ENCODE measurements around the gene CREBL2.
"Not testable (repeated sequence)": the region's sequence is repeated elsewhere in the genome, so short reads cannot be mapped to it uniquely, and the experiment has no call there.

CREBL2 gene

GRCh38 chr12:12598864-12599263, 12.8 kb upstream of the CREBL2 start:
- no peak for DNase-seq

- DNase-seq, result no peak
These were observed 11.7 kb upstream of the CREBL2 start for GRCh38 chr12:12599750-12600643.

DNA sequence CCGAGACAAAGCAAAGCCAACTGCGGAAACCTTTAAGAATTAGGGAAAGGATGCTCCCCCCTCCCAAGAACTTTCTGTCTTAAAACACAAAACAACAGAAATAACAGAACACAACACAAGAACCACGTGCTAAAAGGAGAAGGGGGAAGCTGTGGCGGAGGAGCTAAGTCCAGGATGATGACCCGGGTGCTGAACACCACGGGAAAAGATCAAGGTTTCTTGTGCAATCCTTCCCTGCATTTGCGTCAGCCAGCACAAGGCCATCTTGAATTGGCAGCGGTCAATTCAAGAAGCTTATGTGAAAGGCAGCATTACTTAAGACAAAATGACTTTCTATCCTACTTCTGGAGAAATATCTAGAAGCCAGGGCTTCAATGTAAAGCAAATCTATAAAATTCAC, 11.0 kb upstream of the CREBL2 start:
- DNase-seq, result no peak

- no peak for DNase-seq
These were observed 6.9 kb upstream of the CREBL2 start for GRCh38 chr12:12604740-12605139.

- DNase-seq, result no peak
These were observed 4.7 kb upstream of the CREBL2 start for GRCh38 chr12:12606781-12607589.

- DNase-seq, result no peak
These were observed 3.1 kb upstream of the CREBL2 start for GRCh38 chr12:12608557-12608957.

- DNase-seq, result no peak
These were observed 2.0 kb upstream of the CREBL2 start for GRCh38 chr12:12609692-12610091.

DNA sequence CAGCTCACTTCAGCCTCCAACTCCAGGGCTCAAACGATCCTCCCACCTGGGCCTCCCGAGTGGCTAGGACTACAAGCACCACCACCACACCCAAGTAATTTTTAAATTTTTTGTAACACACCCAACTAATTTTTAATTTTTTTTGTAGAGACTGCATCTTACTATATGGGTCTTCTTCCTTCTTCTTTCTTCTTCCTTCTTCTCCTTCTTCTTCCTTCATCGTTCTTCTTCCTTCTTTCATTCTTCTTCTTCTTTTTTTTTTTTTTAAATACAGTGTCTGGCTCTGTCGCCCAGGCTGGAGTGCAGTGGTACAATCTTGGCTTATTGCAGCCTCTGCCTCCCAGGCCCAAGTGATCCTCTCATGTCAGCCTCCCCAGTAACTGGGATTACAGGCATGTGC, 965 bp upstream of the CREBL2 start:
- DNase-seq, result no peak

DNA sequence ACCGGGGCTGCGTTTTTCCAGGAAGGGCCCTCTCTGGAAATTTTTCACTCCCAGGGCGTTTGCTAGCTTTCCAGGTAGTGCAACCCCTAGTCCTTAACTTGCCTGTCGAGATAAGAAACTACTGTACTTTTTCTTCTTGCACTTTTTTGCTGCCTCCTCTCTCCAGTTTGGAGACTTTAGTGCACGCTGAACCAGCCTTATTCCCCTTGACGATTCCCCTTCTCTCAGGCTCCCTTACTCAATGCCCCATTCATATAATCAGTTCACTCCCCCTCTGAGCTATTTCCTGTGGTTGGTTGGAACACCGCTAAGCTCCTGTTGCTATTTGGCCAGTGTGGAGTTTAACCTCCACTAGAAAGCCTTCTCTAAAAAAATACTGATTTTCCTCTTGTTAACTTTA, 682 bp downstream of the CREBL2 start:
- DNase-seq, result no peak

GRCh38 chr12:12613344-12613743, 1.7 kb downstream of the CREBL2 start:
- no peak for DNase-seq

- DNase-seq, result no peak
These were observed 2.7 kb downstream of the CREBL2 start for GRCh38 chr12:12614342-12614741.

- DNase-seq, result peak in 1 of 2 experiments; percentile 20
These were observed 5.0 kb downstream of the CREBL2 start for GRCh38 chr12:12616512-12617310.

DNA sequence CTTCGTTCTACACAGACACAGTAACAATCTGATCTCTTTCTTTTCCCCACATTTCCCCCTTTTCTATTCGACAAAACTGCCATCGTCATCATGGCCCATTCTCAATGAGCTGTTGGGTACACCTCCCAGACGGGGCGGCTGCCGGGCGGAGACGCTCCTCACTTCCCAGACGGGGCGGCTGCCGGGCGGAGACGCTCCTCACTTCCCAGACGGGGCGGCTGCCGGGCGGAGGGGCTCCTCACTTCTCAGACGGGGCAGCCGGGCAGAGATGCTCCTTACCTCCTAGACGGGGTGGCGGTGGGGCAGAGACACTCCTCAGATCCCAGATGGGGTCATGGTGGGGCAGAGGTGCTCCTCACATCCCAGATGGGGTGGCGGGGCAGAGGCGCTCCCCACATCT, 6.4 kb downstream of the CREBL2 start:
- DNase-seq, result not testable (repeated sequence)

GRCh38 chr12:12620730-12621315, 9.1 kb downstream of the CREBL2 start:
- DNase-seq, result peak in 1 of 2 experiments; percentile 77

DNA sequence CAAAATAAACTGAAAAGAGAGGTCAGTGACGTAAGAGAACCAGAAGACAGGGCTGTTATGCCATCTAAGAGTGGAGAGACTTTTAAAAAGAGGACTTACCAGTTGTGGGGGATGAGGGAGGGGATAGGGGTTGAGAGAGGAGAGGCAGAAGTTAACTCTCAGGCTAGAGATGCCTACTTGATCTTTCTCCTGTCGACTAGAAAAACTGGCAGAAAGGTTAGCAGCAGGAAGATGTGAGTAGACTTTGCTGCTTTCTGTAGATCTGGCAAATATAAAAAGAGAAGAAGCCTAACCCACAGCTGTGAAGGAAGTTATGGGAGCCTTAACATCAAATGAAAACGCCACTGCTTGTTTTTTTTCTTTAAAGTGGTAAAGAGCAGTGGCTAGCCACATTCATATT, 10.7 kb downstream of the CREBL2 start:
- no peak for DNase-seq

- DNase-seq, result no peak
These were observed 12.9 kb downstream of the CREBL2 start for GRCh38 chr12:12624498-12624992.

GRCh38 chr12:12626471-12626870, 14.8 kb downstream of the CREBL2 start:
- DNase-seq, result no peak

DNA sequence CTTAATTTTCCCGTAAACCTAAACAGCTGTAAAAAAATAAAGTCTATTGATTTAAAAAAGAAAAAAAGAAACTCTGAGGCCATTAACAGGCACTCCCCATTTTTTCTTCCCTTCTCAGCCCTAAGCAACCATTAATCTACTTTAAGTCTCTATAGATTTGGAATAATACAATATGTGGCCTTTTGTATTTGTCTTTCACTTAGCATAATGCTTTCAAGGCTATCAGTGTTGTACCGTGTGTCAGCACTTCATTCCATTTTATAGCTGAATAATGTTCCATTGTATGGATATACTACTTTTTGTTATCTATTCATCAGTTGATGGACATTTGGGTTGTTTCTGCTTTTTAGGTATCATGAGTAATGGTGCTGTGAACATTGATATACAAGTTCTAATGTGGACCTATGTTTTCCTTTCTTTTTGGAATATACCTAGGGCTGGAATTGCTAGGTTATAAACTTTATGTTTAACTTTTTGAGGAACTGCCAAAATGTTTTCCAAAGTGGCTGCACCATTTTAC, 15.7 kb downstream of the CREBL2 start:
- no peak for DNase-seq

- no peak for DNase-seq
These were observed 16.3 kb downstream of the CREBL2 start for GRCh38 chr12:12628013-12628412.

DNA sequence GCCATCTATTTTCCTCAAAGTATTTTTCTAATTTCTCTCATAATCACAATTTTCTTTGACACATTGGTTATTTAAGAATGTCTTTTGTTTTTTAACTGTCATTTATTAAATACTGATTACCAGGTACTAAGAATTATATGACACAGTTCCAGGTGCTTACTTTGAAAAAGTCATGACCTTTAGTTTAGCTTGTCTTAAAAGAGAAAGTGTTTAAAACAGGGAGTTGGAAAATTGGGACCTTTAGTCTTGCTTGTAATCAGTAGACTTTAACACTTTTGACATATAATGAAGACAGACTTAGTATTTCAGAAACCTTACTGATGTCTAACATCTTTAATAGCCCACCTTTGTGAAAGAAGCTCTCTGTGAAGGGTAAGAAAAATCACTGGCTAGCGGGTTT, 19.2 kb downstream of the CREBL2 start:
- DNase-seq, result no peak

GRCh38 chr12:12635651-12636050, 24.0 kb downstream of the CREBL2 start:
- DNase-seq, result no peak

DNA sequence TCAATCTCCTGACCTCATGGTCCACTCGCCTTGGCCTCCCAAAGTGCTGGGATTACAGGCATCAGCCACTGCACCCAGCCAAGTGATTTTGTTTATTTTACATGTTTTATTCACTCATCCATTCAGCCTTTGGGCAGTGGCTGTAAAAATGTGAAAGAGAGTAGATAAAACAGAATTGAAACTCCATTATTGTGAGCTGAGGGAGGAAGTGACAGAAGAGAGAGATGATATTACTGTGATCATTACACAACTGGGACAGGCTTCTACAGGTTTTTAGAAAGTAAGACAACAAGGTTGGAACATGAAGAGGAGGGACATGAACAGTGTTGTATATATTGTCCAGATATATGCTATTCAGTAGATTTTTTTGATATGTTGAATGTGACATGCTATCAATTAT, 25.0 kb downstream of the CREBL2 start:
- DNase-seq, result no peak

All from cerebellar nuclear complex (tissue), 1 donor.